SK-N-MC (cell line): Measurements from ENCODE around the gene FXYD1.

ENCODE experiments used
- DNase-seq: peaks from one replicate; pipeline ENCODE4 v3.0.0-alpha.2; 2011; ENCODE audit warnings: low read depth, low spot score
- H3K27ac ChIP-seq: fragments of 200-600 bp; sonication (generic); 2 replicates; pipeline ENCODE4 v1.5.1; 2016; ENCODE audit warnings: mixed run types
- H3K36me3 ChIP-seq: fragments of 200-600 bp; sonication (generic); 2 replicates; pipeline ENCODE4 v1.6.1; 2017; ENCODE audit warnings: antibody characterized with exemption, low read length, mixed read lengths; ENCODE audit not compliant: insufficient read depth
- H3K4me3 ChIP-seq: fragments of 200-600 bp; sonication (generic); 2 replicates; pipeline ENCODE4 v1.5.1; 2016
- H3K9ac ChIP-seq: fragments of 200-600 bp; sonication (generic); 2 replicates; pipeline ENCODE4 v1.8.0; 2017; ENCODE audit warnings: mixed run types, mixed read lengths; ENCODE audit not compliant: insufficient read length
- H3K9me3 ChIP-seq: fragments of 200-600 bp; sonication (generic); 2 replicates; pipeline ENCODE4 v1.6.1; 2017; ENCODE audit warnings: low read depth, mild to moderate bottlenecking, antibody characterized with exemption, low read length, moderate library complexity, mixed read lengths
- EZH2 ChIP-seq: fragments of 200-600 bp; sonication (generic); IDR thresholded peaks from one replicate; pipeline ENCODE4 v1.6.1; 2017; ENCODE audit warnings: antibody characterized with exemption
- FOXP2 ChIP-seq: optimal IDR thresholded peaks from 2 replicates; pipeline ENCODE3; 2011; ENCODE audit warnings: mild to moderate bottlenecking, moderate library complexity; ENCODE audit not compliant: insufficient read depth; ENCODE audit errors: extremely low read length, control extremely low read depth
- POLR2AphosphoS5 ChIP-seq: IDR thresholded peaks from 2 replicates; pipeline ENCODE4 v1.6.1; 2012; ENCODE audit warnings: mild to moderate bottlenecking, low read depth, low read length, borderline replicate concordance

The FXYD1 gene

GRCh38 chr19:35105411-35106290 lies 33.0 kb upstream of the FXYD1 start:
- H3K27ac ChIP-seq, result no peak overlapping the region
- no peak overlapping the region for H3K9ac ChIP-seq
- no peak for DNase-seq
- no peaks in the 10 kb centered on the region for H3K36me3 ChIP-seq
- TF ChIP-seq EZH2, result no peak
- no peak for TF ChIP-seq FOXP2
- no peak for TF ChIP-seq POLR2AphosphoS5
- H3K9me3 ChIP-seq, result no peaks in the 10 kb centered on the region
- no peak overlapping the region for H3K4me3 ChIP-seq

GRCh38 chr19:35106291-35106583 lies 32.4 kb upstream of the FXYD1 start:
- Histone ChIP-seq H3K36me3 (no peaks in the 10 kb centered on the region), H3K9me3 (no peaks in the 10 kb centered on the region), H3K4me3 (no peak overlapping the region), H3K9ac (no peak overlapping the region), H3K27ac (no peak overlapping the region)
- TF ChIP-seq FOXP2 (no peak), EZH2 (no peak), POLR2AphosphoS5 (no peak)
- DNase-seq, result no peak

GRCh38 chr19:35106898-35107541 lies 31.6 kb upstream of the FXYD1 start:
- DNase-seq, result no peak
- Histone ChIP-seq H3K4me3 (no peak overlapping the region), H3K27ac (no peak overlapping the region), H3K36me3 (no peaks in the 10 kb centered on the region), H3K9ac (no peak overlapping the region), H3K9me3 (no peaks in the 10 kb centered on the region)
- TF ChIP-seq POLR2AphosphoS5 (no peak), EZH2 (no peak)

- H3K27ac ChIP-seq, result no peak overlapping the region
- DNase-seq, result no peak
- TF ChIP-seq FOXP2 (no peak), EZH2 (no peak), POLR2AphosphoS5 (no peak)
- H3K36me3 ChIP-seq, result no peaks in the 10 kb centered on the region
- H3K9me3 ChIP-seq, result no peaks in the 10 kb centered on the region
- H3K9ac ChIP-seq, result no peak overlapping the region
- H3K4me3 ChIP-seq, result no peak overlapping the region
These were observed 31.1 kb upstream of the FXYD1 start for GRCh38 chr19:35107545-35107944.

GRCh38 chr19:35108730-35109129 lies 29.9 kb upstream of the FXYD1 start:
- H3K4me3 ChIP-seq, result no peak overlapping the region
- H3K36me3 ChIP-seq, result no peaks in the 10 kb centered on the region
- H3K27ac ChIP-seq, result no peak overlapping the region
- TF ChIP-seq POLR2AphosphoS5, result no peak
- TF ChIP-seq EZH2, result no peak
- H3K9me3 ChIP-seq, result no peaks in the 10 kb centered on the region
- no peak overlapping the region for H3K9ac ChIP-seq
- no peak for DNase-seq

GRCh38 chr19:35109395-35110112 lies 29.1 kb upstream of the FXYD1 start:
- Histone ChIP-seq H3K4me3 (no peak overlapping the region), H3K9me3 (no peaks in the 10 kb centered on the region), H3K27ac (no peak overlapping the region), H3K36me3 (no peaks in the 10 kb centered on the region), H3K9ac (no peak overlapping the region)
- no peak for DNase-seq
- TF ChIP-seq EZH2 (no peak), POLR2AphosphoS5 (no peak)

- DNase-seq, result no peak
- Histone ChIP-seq H3K9ac (no peak overlapping the region), H3K4me3 (no peak overlapping the region), H3K36me3 (no peaks in the 10 kb centered on the region), H3K27ac (no peak overlapping the region), H3K9me3 (no peaks in the 10 kb centered on the region)
- TF ChIP-seq EZH2, result no peak
- TF ChIP-seq FOXP2, result no peak
- TF ChIP-seq POLR2AphosphoS5, result no peak
These were observed 27.6 kb upstream of the FXYD1 start for GRCh38 chr19:35110974-35111373.

- no peak for DNase-seq
- Histone ChIP-seq H3K36me3 (no peaks in the 10 kb centered on the region), H3K27ac (no peak overlapping the region), H3K9ac (no peak overlapping the region), H3K9me3 (no peaks in the 10 kb centered on the region), H3K4me3 (no peak overlapping the region)
- TF ChIP-seq FOXP2 (no peak), EZH2 (no peak), POLR2AphosphoS5 (no peak)
These were observed 25.5 kb upstream of the FXYD1 start for GRCh38 chr19:35112995-35113688.
